Measurements from ENCODE around the gene ADGB.

Gene ADGB

DNA sequence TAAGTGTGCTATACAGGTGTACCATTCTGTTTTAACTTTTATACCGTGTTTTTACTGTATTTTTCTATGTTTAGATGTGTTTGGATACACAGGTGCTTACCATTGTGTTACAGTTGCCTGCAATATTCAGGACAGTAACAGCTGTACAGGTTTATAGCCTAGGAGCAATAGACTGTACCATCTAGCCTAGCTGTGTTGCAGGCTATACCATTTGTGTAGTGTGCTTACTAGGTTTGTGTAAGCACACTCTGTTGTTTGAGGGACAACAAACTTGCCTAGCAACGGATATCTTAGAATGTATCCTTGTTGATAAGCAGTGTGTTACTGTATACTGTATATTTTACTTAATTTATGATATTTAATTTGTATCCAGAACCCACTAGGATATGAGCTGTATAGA is 35.2 kb downstream of the ADGB start:
- DNase-seq (ENCODE audit: low spot score), result no peak

DNA sequence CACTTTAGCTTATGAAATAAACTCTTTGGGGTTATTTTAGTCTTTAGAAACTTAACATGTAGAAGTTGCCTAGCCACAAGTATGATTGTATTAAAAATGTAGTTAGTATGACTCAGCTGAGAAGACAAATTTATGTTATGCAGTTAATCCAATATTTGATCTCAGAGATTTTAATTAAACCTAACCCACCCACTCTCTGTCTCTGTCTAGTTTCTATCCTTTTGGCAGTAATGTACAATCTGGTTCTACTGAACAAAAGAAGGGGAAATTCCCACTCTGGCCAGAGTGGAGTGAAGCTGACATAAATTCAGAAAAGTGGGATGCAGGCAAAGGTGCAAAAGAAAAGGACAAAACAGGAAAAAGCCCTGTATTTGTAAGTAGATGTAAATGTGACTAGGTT is 36.4 kb downstream of the ADGB start:
- DNase-seq (ENCODE audit: low spot score), result no peak

DNA sequence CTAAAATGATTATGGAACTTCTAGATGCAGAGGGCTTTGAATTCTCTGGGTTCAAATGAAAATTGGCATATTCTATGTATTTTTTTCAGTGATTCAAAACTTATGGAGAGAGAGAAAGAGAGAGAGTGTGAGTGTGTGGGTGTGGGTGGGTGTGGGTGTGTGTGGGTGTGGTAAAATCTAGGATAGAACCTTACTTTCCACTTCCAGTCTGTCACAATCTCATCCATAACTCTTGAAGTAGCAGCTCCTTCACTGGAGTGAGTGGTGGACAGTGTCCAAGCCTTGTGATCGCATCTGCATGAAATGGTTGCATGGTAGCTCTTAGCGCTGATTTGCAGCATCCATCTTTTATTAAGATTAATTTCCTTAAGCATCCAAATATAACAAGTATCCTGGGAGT is 37.7 kb downstream of the ADGB start:
- DNase-seq (ENCODE audit: low spot score), result no peak

DNA sequence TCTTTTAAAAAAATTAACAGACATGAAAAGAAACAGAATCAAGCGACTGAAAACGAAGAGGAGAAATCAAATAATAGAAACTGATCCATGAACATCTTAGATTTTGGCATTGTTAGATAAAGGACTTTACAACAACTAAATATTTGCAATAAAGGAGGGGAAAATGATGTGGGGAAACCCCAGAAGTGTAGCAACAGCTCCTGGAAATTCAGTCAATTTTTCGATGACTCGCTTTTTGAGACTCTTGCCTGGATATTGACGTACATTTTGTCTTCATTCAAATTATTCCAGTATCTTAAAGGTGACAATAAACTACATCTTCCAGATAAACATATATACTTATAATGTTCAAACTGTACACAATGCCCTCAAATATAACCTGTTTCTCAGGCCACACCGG is 44.1 kb downstream of the ADGB start:
- no peak for DNase-seq (ENCODE audit: low spot score)

DNA sequence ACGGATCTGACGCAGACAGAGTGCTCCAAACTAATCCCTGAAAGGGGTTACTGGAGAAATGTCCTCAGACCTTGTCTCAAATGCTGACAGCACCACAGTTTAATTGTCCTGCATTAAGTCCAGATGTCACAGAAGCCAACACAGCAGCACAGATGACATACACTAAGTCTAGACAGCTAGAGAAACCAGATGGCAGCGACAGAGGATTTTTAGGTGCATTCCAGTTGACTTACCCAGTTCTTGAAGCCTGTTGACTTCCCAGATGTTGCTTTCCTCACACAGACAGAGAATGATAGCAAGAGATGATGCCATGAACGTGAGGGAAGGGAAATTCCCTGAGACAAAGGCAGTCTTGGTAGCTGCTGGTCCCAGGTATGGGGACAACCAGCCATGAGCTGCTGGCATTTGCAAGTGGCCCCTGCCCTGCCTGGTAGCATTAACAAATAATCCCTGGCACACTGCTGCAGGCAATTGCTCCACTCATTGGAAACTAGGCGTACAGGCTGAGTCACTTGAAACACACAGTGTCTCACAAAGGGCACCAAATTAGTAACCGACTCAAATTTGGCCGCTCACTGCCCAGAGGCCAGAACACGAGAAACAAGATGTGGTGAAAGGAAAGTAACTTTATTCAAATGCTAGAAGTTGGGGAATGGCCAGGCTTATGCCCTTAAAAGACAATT is 52.2 kb downstream of the ADGB start:
- no peak for DNase-seq (ENCODE audit: low spot score)

DNA sequence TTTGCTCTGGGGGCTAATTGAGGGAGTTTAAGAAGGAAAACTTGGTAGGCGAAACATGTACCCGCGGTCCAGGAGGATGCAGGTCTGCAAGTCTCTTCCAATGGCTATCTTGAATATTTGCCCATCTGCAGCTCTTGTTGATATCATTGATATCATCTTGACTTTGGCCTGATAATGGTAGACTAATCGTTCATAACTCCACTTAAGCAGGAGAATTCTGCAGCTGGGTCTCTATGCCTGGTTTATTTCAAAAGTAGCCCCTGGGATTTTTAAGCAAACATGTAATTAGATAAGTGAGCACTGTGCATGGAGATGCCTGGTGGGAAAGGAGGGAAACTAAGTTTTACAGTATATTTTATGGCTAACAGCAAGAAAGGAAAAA is 52.7 kb downstream of the ADGB start:
- DNase-seq (ENCODE audit: low spot score), result no peak

DNA sequence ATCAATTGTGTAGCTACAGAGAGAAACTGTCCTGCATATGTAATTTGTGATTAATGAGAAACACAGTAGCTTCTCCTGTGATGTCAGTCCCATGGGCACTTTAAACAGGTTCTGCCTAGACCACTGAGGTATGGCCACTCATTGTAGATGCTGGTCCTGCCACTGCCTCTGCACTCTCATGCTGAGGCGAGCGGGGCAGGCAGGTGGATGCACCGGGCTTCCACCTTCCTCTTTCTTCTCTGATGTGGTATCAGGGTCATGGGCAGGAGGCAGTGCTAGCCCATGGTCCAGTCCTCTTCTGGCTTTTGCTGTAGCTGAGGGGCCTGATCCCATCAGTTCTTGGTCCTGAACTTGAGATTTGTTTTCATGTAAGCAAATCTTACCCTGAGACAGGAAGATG is 58.7 kb downstream of the ADGB start:
- no peak for DNase-seq (ENCODE audit: low spot score)

DNA sequence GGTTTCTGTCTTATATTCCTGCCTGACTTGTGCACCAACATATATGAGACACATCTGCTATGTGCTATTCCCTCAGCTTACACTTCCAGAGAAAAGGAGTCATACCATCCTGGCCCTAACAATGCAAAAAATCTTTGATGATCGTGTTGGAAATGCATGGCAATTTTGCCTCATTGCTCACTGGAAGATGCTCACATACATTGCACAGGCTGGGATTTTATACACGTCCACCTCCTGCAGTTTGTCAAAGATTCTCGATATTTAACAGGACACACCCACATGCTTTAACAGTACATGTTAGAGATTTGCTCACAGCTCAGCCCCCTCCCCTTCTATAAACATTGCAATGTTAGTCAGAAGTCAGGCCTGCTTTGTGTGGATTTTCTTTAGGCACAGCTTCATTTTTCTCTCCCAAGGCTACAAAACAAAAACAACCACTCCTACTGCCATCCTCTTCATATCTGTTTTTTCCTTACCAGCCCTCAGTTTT is 66.1 kb downstream of the ADGB start:
- no peak for DNase-seq (ENCODE audit: low spot score)

DNA sequence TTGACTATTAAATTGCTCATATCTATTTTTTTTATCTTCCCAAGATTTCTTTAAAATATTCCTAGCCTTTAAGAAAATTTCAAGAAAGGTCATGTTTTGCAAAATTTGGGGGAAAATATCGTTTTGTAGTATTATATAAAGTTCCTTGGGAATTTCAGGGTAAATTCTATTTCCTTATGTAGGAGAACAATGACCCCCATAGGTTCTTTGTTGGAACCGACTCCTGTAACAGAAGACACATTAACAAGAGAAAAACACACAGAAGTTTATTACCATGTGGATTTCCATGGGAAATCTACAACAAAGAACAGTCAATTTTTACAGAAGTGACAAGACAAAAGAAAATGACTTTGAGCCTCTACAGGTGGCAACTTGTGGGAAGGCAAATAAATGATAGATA is 68.1 kb downstream of the ADGB start:
- no peak for DNase-seq (ENCODE audit: low spot score)

DNA sequence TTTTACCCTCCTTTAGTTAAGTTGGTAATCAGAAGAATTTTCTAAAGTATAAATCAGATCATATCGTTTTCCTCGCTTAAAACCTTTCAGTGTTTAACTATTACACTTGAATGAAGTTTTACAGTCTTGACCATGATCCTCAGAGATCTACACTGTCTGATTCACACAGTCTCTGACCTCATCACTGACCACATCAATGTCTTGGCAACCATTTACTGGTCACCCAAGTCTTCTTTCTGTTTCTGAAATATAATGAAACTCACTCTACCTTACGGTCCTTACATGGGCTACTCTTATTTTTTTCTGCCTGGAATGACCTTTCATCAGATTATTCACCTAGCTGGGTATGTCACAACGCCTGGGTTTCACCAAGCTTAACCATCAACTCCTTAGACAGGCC is 71.4 kb downstream of the ADGB start:
- peak; percentile 8 for DNase-seq (ENCODE audit: low spot score)

DNA sequence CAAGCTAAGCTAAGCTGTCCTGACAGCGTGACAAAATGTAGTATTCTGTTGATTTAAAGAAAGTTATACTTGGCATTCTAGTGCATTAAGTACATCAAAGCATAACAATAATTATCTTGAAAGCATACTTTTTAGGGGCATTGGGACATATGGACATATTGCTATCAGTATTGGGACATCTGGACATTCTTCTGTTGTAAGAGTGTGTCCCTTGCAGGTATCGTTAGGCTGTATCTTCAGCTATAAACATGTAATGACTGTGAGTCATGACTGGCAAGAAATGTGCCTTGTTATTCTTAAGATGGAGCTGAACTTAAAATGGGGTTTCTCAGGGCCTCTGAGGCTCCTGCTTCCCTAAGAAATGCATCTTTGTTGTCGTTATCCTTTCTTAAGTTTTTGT is 74.3 kb downstream of the ADGB start:
- DNase-seq (ENCODE audit: low spot score), result no peak

DNA sequence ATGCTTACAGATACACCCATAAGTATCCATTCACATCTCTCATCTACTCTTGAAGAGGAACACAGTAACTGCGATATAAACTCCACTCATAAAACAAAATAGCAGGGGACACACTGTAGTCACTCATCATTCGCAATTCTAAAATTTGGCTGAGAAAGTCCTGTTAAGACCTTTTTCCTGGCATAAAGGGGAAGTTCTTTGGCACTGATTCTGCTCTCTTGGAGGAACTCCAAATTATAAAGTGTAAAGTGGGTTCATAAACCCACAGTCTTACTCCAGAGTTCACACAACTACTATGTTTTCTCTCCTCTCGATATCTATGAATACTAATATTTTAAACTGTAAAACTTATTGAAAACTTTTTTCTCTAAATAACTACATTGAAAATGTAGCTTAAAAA is 80.6 kb downstream of the ADGB start:
- no peak for DNase-seq (ENCODE audit: low spot score)

DNA sequence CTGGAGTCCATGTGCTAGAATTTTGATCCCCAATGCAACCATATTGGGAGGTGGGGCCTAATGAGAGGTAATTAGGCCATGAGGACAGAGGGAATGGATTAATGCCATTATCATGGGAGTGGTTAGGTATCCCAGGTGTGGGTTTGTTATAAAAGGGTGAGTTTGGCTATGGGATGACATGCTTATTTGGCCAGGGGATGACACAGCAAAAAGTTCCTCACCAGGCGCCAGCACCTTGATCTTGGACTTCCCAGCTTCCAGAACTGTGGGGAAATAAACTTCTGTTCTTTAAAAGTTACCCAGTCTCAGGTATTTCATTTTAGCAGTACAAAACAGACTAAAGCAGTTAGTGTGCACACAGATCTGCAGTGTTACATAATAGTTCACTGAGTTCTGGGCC is 84.1 kb downstream of the ADGB start:
- DNase-seq (ENCODE audit: low spot score), result no peak

DNA sequence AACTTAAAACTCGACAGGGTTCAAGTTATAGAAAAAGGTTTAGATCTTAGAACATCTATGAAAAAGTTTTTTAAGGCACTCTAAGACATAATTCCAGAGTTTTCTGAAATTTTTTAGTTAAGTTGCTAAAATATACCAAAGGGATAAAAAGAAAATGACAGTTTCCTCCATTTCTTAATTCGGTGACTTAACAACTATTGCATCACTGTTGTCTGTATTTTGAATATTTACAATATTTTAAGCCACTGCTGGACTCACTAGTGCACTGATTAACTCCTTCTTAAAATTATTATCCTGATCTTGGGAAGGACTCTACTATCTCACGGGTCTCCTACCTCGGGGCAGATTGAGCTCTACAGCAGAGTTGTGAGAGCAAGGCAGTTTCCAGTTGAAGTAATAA is 91.0 kb downstream of the ADGB start:
- DNase-seq (ENCODE audit: low spot score), result no peak

DNA sequence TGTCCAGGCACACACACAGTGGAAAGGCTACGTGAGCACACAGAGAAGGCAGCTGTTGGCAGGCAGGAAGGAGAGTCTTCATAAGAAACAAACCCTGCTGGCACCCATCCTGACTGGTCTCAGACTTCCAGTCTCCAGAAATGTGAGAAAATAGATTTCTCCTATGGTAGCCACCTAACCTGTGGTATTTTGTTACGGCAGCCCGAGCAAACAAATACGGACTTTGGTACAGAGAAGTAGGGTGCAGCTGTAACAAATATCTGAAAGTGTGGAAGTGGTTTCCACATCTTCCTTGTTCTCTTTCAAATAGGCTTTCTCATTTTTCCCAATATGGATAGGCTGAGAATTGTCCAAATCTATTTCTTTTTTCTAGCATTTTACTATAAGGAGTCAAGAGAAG is 94.6 kb downstream of the ADGB start:
- DNase-seq (ENCODE audit: low spot score), result no peak

DNA sequence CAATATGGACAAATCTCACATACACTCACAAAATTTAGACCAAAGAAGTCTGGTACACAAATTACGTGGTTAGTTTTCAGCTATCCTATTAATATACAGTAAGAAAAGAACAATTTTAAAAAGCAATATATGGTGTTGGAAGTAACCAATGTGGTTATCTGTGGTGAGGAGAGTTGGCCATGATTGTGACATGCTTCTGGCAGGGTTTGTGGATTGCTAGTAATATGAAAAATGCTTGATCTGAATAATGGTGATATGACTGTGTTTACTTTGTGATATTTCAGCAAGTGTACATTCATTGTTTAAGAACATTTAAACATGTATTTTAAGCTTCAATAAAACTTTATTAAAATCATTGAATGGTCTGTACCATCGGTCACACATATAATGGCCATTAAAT is 99.1 kb downstream of the ADGB start:
- DNase-seq (ENCODE audit: low spot score), result no peak

DNA sequence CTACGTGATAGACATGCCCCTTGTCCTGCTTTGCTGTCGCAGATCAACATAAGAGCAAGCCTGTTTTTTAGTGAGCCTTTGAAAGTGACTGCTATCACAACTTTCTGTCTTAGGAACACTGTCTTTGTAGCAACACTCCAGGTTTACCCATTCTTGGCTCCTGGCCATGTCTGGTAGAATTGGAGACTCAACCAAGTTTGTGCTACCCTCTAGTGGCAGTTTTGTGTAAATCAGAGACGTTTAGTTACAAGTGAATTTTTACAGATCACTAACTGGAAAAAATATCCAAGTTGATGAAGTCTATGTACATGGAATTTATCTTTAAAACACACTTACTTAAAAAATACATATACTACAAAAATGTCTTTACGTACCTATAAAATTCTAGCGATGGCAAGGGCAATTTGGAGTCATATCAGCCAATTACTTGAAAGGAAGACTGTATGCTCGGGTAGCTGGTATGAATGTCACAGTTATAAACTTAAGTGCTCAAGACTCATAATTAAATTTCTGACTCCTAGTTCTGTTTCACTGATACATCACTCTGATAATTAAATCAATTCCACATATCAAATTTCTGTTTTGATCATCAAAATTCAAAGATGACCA is 101.4 kb downstream of the ADGB start:
- DNase-seq (ENCODE audit: low spot score), result peak; percentile 42

DNA sequence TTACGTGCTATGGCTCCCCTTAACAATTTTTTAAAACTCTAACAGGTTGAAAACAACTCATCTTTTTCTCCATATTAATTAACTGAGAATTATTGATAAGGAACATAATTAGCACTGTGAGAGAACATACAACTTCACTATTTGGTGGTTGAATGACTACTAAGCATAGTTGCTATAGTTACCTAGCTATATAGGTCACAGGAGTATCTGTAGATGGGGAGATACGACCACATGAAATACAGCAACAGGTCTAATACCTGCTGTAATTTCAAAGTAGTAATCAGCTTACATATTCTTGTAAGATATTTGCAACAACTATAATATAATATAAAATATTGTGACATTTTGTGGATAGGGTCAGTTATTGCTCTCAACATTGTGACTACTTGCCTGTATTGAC is 102.9 kb downstream of the ADGB start:
- DNase-seq (ENCODE audit: low spot score), result no peak

DNA sequence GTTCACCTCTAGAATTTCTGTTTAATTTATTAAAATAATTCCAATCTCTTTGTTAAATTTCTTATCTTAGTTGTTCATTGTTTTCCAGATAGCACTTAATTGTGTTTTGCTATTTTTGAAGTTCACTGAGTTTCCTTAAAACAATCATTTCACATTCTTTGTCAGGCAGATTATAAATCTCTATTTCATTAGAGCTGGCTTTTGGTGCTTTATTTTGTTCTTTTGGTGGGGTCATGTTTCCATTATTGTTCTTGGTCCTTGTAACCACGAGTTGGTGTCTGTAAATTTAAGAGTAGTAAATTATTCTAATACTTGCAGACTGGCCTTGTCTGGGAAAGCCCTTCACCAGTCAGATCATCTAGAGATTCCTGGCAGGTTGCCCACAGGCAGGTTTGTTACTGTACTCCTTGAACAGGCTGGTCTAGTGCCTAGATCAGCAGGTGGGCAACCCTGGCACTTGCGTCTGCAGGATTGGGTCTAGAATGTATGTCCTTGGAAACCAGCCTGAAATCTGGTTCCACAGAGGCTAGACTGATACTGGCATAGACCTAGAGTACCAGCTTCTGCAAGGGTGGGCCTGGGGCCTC is 110.4 kb downstream of the ADGB start:
- DNase-seq (ENCODE audit: low spot score), result no peak

DNA sequence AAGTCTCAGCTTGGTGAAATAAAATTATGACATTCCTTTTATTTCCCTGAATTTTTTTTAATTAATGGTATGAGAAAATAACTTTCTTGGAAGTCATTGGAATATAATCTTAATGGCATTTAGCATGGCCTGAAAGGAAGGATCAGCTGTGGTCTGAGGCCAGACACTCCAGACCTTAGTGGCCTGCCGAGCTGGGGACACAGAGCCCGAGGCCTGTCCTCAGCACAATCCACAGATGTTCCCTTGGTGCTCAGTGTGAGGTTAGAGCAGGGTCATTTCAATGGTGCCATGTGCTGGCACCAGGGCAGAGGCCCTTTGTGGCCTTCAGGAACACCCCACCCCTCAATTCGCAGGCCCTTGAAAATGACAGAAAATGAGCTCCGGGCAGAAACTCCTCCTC is 120.6 kb downstream of the ADGB start:
- DNase-seq (ENCODE audit: low spot score), result no peak

DNA sequence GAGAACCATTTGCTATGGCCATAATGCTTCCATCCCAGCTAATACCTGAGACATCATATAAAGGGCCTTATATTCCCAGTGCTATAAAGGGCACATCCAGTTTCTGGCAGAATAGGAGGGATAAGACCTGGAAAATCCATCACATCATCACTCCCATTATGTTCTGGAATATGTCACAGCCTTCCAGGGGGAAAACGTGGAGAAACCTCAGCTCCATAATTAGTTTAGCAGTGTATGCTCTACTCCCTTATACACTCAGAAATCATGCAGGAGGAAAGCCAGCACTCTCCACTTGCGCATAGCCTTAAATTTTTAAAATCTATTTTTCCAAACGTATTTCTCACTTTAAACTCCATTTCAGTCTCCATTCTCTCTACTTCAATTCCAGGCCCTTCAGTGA is 140.9 kb downstream of the ADGB start:
- DNase-seq (ENCODE audit: low spot score), result no peak

DNA sequence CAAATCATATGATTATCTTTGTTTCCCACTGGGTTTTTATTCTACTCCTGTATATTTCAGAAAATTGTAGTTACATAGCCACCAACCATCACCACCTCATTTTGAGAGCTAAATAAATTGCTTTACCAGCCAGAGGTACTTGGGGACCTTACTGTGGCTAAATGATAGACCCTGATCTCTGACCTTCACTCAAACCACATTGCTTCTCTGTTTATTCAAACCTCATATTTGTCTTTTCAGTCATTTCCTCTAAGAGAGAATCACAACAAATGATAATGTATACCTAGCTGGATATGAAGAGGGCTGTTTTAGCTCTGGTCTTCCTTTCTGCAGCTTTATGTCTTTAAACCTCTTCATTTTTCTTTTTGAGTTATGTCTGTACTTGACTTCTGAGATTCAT is 142.8 kb downstream of the ADGB start:
- no peak for DNase-seq (ENCODE audit: low spot score)

DNA sequence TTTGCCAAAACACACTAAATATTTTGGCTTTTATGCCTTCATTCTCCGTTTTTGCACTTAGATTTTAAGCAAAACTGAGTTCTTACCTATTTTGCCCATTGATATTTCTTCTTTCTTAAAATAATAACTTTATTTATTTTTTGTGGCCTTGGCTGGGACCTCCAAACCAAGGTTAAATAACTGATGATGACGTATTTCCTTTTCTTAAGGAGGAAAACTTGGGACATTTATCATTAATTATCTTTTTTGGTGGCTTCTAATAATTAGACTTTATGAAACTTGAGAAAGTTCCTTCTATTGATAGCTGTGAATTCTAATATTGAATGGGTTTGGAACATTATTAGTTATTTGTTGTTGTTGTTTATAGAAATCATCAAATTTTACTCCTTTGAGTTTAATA is 154.5 kb downstream of the ADGB start:
- DNase-seq (ENCODE audit: low spot score), result no peak

DNA sequence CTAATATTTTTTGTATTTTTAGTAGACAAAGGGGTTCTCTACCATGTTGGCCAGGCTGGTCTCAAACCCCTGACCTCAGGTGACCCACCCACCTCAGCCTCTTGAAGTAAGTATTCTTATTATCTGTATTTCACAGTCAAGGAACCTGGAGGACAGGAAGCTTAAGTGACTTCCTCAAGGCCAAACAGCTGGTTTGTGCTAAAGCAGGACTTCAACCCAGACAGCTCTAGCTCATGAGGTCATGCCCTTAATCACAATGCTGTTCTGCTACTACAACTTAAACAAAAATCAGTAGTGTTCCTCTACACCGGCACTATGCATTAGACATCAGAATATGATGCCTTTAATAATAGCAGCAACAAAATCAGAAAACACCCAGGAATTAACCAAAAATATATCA is 168.9 kb downstream of the ADGB start:
- no peak for DNase-seq (ENCODE audit: low spot score)
